NCI-H2227 (cell line): ENCODE data around the gene PDE4D.

Source experiments
- DNase-seq: peaks from one replicate; lab custom pipeline; 2025; ENCODE audit not compliant: unreplicated experiment; lab: John Stamatoyannopoulos, UW

Gene PDE4D

DNA sequence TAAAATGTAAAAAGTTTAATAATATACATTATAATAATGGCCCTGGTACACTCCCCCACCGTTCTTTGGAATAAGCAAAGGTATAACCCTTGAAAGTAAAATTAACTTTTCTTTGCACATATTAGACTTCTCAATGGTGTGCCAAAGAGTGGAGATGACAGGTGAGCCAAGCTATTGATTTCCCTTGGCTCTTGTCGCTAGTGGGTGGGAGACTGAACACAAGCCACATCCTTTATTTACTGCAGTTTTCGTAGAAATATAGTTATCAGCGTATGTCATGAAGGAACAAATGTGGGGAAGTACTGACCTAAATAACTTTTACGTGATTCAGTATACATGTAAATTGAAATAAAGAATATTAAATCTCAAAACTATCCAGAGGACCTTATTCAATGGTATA is 761.4 kb downstream of the PDE4D start:
- no peak for DNase-seq

DNA sequence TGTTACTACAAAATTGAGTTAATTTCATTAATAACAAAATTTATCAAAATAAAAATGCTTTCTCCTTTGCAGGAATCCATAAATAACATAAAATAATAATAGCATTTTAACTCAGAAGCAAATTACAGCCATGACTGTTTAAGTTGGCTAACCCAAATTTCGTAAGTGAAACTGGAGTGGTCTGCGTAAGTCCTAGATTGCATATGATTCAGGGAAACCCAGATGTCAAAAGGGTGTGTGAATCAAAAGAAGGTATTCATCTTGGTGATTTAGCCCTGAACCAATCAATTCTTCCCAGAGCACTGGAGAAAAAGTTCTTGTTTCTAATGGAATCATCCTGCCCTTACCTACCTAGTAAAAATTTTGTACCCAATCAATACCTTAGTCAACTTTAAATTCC is 763.1 kb downstream of the PDE4D start:
- DNase-seq, result no peak

DNA sequence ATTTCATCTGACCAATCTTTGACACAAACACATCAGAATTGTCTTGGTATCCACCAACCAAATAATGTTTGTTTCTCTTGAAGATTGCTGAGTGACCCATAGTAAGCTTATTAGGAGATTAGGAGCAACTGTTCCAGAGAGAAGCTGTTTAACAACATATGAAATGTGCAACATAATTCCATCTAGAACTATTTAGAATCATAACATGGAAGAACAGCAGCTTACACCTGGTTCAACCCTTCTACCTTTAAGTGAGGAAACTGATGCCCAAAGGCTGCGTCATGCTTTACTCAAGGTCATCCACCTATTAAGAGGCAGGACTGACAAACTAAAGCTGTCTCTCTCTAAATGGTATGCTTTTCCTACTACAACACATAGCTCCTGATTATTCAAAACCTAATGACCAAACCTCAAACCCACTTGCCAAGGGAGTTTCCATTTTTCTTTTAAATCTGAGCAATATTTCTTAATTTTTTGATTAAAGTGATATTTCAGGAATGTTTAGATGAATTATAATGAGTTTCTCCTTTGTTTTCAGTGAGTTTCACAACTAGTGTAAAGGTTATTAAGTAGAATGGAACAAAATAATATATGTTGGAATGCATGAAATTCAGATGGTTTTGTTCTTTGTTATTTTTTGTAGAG is 764.8 kb downstream of the PDE4D start:
- no peak for DNase-seq

DNA sequence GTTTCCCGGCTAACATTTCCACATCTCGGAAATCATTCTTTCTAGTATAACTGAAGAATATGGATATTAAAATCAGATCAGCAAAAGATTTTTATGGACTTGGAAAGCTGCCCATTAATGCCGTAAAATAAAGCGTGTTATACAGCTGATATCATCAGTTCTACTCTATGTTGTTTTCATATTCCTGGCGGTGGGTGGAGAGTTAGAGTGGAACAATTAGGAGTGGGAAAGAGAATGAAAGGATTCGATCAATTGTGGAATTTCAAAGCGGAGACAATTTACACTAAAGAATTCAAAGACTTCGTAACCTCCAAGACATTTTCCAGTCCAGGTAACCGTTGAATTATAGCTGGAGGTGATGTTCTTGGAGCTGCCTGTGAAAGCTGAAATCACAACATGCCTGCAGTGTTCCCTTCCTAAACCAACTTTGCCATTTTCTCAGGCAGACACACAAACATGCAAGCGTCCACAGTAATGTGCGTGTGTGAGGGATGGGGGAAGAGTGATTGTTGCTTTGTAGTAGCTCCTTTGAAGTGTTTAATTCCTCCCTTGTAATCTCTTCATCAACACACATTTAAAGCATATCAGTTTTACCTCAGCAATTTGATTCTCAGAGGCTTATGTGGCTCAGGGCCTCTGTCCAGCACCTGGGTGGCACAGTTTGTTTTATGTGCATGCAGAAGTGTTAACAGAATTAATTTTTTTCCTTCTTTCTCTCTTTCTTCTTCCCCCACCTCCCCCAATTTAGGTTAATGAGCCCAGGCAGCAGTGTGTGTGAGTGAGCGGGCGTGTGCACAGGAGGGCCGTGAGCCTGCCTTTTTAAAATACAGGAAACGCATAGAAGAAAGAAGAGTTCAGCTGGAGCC is 766.6 kb downstream of the PDE4D start:
- peak; percentile 34 for DNase-seq

DNA sequence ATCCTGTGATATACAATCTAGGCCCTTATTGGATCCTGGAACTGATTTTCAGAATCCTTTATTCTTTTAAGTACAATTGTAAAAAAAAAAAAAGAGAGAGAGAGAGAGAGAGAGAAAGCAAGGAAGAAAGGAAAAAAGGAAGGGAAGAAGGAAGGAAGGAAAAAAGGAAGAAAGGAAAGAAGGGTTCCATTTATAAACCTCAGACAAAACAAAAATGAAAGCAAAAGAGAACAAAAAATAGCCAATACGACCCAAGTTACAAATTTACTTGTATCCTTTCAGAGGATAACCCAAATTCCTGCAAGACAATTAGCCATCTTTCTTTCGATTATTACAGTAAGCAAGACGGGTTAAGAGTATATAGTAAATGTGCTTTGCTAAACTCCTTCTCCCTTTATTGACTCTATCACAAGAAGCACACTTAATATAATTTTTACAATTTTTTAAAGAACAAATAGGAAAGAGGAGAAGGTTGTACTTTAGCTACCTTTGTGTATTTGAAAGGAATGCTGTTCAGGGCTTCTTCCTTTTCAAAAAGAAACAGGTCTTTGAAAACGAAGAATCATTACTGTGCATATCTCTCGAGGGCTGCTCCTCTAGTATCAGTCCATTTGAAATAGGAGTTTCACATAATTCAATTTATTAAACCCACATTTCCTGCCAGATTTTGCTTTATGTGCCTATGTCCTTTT is 767.4 kb downstream of the PDE4D start:
- DNase-seq, result no peak

DNA sequence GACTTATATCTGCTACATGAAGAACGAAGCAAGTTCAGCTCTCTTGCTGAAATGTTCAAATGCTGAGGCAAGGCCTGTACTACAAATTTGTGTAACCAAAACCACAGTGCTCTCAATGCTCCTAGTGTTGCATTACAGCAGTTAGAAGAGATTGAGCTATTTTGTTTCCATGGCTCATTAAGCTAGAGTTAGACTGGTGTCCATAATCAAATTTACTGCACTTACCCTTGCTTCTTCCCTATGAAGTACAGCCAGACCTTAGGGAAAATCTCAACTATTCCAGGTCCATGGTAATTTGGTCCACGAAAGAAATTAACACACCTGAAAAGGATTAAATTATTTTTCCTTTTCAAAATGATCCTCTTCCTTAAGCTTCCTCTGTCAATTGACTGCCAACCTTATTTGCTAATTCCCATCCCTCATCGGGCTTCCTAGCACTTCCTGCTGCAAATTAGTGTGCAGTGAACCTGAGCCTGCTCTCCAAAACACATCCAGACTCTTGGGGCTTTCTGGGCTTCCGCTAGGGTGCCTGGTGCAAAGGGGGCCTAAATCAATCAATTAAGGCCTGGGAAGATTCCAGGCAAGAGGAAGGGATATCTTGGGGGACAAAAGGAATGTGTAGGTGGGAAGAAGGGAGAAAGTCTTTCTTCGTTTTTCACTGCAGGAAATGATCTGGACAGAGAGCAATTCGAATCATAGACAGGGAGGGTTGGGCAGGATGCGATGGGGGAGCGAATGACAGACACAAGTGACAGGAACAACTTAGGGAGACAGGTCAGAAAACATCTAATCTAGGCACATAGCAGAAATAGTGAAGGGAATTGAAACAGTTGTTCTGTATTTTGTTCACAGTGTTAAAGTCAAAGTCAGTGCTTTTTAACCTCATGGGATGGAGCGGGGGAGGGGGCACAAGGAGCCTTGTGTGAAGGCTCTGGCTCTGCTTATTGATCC is 768.2 kb downstream of the PDE4D start:
- no peak for DNase-seq

DNA sequence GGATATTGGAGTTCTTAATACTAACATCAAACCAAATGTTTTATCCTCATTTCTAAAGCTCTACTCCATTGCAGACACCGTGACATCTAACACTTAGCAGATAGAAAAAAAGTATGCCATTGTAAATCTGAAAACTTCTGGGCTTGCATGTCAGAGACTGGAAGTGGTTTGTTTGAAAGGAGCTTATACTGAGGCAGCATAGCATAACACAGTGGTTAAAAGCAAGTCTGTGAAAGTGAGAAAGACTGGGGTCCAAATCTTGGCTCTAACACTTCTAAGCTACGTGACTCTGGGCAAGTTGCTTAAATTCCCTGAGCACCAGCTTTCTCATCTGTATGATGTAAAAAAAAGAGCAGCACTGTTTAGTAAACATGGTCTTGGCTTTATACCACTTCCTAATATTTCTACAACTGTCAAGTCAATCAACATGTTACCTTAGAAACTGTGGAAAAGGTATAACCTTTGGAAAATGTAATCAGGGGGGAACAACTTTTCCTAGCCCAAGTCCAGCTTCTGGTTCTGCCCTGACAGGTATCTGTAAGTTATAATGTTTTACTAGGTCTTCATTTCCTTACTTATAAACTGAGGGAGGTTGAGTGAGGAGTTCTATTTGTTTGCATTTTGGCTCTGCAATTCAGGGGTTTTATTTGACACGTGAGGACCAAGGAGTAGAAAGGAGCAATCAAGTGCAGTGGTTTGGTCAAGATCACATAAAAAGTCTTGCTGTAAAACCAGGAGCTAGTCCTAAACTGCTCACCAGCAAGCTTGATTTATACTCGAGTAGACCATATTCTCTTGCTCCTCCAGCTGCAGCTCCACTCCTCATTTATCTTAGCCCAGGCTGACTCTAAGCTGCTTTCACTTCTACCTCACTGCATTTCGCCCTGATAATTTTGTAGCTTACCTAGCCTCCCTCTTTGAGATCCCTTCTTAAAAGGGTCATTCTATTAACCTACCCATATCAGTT is 769.6 kb downstream of the PDE4D start:
- peak; percentile 21 for DNase-seq

DNA sequence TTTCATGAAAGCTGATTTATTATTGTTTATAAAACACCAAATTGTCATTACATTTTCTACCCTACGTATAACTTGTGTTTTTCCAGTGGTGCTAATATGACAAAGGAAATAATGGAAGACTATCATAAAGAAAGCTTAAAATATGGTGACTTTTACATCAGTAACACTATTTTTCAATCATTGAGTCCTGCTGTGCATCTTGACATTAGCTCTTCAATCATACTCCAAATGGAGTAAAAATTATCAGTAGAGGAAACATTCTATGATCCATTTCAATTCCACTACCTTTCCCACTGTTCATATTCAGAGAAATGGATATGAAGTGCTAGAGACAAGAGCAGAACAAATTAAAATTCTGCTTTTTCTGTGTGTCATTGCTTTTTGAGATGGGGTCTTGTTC is 774.0 kb downstream of the PDE4D start:
- DNase-seq, result no peak

DNA sequence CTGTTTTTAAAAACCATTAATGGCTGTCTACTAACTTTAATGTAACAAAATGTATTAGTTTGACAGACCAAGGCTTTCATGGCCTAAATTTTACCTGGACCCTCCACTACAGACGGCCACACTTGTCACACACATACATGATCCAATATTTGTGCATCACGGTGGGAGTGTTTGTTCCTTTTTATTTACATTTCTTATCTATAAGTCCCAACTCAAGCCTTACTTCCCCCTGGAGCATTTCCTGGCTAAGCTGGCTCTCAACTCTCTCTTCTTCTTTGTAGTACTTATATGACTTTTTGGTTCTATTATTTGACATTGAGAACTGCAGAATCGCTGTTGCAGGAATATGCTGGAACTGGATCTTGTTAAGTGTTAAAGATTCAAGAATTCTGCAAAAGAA is 776.2 kb downstream of the PDE4D start:
- DNase-seq, result no peak

DNA sequence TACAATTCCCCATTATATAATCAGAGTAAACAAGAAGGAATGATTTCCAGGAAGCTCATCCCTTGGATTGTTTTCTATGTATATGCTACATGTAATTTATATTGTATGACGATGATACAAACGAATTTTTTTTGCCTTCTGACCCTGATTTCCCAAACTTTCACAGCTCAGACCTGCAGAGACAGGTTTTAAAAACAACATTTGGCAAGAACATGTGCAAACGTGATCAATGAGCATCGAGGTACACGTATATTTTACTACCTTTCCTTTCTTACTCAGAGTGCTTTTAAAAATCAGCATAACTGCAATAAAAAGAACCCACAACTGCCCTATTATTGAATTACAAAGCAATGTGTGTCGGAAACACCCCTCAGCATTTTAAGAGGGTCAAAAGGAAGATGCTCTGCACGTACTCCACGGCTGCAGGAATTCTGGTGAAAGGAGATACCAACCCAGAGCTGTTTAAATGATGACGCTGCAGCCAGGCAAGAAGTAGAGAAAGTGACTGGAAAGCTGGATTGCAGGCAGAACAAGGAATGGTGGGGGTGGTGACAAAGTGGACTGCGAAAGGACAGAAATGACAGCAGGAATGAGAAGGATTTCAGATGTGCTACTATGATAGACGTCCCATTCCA is 777.2 kb downstream of the PDE4D start:
- peak; percentile 28 for DNase-seq

DNA sequence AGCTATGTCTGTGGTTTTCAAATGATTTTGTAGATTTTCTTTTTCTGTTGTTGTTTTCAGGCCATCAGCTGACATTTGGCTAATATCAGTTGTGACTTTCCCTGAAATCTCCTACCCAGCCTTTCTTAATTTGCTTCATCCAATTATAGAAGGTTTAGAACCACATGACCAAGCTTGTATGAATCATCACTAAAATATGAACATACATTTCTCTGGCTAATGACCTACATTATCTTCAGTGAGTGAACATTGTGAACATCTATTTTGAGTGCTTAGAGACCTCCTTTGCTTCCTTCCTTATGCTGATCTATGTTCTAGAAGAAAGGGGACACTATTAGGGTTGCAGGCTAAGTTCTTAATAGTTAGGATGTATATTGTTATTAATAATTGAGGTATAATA is 778.2 kb downstream of the PDE4D start:
- no peak for DNase-seq

DNA sequence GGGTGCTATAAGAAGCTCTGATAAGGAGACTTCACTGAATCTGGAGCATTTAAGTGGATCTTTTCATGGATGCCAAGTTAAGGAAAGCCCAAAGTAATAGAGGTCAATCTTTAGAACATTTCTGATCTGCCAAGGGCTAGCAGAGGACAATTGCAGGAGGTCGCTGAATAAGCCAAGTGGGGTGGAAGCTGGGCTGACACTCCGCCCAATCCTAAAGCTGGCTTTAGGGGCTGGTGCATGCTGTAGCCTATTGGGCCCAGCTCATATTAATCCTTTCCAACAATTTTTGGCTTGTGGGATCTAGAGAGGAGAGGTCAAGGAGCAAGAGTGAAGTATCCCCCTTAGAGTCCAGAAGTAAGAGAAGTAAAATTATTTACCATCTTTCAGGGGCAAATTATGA is 784.1 kb downstream of the PDE4D start:
- no peak for DNase-seq

DNA sequence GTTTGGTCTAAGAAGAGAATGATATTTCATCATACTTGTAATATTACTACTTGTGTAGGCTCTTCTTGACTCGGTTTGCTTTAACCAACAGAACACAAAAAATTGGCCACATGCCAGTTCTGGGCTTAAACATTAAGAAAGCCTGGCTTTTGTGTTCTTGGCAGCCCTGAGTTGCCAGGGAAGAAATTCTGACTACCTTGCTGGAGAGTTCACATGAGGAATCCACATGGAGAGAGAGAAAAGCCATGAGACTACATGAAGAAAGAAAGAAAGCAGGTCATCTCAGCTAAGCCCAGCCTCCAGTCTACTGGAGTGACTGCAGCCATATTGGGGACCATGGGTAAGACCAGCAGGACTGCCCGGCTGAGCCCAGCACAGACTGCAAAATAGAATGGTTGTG is 785.8 kb downstream of the PDE4D start:
- DNase-seq, result peak; percentile 4

DNA sequence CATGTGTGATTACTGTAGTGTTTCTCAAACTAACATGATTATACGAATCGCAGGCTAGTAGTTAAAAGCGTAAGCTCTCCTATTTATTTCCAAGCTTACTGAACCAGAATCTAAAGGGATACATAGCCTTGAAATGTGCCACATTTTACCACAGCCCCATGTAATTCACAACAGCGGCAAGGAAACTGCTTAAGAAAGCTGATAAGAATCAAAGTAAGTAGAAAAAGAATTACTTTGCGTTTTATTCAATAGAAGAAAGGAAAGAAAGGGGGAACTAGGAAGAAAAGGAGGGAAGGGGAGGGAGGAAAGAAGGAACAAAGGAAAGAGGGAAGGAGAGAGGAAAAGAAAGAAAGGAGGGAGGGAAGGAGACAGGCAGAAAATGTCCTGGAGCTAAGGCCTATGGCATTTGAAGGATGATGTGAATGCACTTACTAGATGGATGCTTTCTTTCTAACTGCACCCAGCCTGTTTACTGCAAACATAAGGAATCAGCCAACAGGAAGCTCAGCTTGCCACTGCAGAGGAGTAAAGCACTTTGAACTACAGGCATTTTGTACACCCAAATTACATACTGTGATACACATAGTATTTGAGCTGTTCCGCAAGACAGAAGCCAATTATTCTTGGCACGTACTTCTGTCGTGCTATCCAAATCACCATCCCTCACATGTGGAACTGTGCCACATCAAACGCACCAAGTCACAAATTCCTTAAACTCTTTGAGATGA is 789.0 kb downstream of the PDE4D start:
- peak; percentile 45 for DNase-seq

DNA sequence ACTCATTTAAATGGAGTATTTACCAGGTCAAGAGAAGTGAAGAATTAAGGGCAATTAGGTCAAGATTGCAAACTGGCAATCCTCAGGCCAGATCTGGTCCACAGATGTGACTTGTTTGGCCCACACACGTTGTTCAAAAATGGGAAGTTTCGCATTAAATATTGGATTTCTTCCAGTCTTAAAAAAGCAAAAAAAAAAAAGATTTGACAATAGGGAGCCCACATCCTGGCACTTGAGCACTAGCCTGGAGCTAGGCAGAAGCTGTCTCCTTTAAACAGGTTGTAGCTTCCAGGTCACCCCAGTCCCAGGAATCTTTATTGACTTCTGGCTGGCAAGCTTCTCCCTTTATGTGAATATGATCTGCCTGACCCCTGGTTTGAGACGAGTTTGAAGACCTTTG is 790.2 kb downstream of the PDE4D start:
- DNase-seq, result no peak

DNA sequence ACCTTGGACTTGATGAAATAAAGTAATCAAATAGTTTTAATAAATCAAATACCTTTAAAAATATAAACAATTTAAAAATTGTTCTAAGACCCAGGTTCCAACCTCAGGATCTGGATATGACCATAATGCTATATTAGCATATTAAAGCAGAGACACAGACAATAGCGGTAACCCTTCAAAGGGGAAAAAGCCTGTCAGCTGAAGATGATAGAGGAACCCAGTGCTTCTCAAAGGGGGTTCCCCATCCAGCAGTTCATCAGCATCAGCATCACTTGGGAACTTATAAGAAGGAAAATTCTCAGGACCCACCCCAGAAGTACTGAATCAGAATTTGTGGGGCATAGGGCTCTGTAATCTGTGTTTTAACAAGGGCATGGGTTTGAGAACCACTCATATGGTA is 791.1 kb downstream of the PDE4D start:
- no peak for DNase-seq

DNA sequence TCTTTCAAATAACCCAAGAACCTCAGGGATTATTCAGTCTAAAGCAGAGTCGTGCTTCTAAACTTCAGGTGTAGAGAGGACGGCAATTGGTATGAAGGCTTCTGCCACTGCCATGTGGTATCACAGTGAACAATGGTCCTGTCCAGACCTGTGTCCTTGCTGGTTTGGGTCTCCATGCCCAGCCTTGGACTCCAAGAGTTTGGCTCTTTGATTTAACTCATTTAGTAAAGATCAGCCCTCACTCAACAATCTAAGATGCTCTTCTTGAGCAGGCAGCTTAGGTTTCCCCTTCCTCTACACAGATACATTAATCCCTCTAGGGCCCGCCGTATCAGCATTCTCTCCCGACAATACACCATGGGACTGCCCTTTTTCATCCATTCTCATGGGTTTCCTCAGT is 792.7 kb downstream of the PDE4D start:
- no peak for DNase-seq

DNA sequence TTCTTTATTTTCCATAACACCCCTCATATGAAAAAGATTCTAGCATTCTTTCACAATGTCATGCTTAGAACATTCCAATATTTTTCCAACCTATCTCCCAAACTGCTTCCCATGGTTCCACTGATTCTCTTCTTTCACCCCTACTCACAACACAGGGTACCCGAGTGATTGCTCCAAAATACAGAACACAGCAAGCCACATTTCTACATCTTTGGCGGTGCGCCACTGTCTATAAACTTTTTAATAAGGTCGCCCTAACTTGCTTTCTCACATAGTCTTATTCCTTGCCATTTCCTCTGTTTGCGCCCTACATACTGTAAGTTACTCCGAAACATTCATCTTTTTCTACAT is 793.6 kb downstream of the PDE4D start:
- DNase-seq, result no peak
